SK-N-MC (cell line): ENCODE results near the gene FGD6.

ENCODE experiments used
- EZH2 ChIP-seq: fragments of 200-600 bp; sonication (generic); IDR thresholded peaks from one replicate; pipeline ENCODE4 v1.6.1; 2017; ENCODE audit warnings: antibody characterized with exemption
- POLR2AphosphoS5 ChIP-seq: IDR thresholded peaks from 2 replicates; pipeline ENCODE4 v1.6.1; 2012; ENCODE audit warnings: mild to moderate bottlenecking, low read depth, low read length, borderline replicate concordance

DNA sequence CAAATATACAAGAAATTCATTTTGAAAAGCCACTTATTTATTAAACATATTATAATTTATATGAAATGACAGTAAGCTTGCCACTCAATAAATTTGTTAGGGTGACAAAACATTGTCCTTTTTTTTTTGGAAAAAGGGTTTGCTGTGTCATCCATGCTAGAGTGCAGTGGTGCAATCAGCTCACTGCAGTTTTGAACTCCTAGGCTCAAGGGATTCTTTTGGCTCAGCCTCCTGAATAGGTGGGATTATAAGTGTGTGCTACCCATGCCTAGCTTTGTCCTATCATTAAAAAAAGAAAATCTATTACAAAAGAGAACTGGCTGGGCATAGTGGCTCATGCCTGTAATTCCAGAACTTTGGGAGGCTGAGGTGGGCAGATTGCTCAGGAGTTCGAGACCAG is 66.8 kb downstream of the FGD6 start:
- TF ChIP-seq EZH2 (no peak), POLR2AphosphoS5 (no peak)
